ENCODE data around the gene SMAD3.

SMAD3 gene

GRCh38 chr15:67036775-67037555 lies 28.4 kb upstream of the SMAD3 start:
- DNase-seq (ENCODE audit: low spot score) = no peak

- no peak for DNase-seq (ENCODE audit: low spot score)
Measured at GRCh38 chr15:67037694-67038093, 27.7 kb upstream of the SMAD3 start.

GRCh38 chr15:67038736-67039135 lies 26.7 kb upstream of the SMAD3 start:
- no peak for DNase-seq (ENCODE audit: low spot score)

- no peak for DNase-seq (ENCODE audit: low spot score)
Measured at GRCh38 chr15:67039384-67040075, 25.9 kb upstream of the SMAD3 start.

GRCh38 chr15:67040277-67040676 lies 25.1 kb upstream of the SMAD3 start:
- no peak for DNase-seq (ENCODE audit: low spot score)

GRCh38 chr15:67042551-67043142 lies 22.8 kb upstream of the SMAD3 start:
- peak; percentile 78 for DNase-seq (ENCODE audit: low spot score)

GRCh38 chr15:67043939-67044771 lies 21.2 kb upstream of the SMAD3 start:
- no peak for DNase-seq (ENCODE audit: low spot score)

- no peak for DNase-seq (ENCODE audit: low spot score)
Measured at GRCh38 chr15:67047149-67047661, 18.2 kb upstream of the SMAD3 start.

GRCh38 chr15:67048281-67049279 lies 16.8 kb upstream of the SMAD3 start:
- DNase-seq (ENCODE audit: low spot score) = no peak

- DNase-seq (ENCODE audit: low spot score) = no peak
Measured at GRCh38 chr15:67049351-67050044, 15.9 kb upstream of the SMAD3 start.

GRCh38 chr15:67050062-67050461 lies 15.3 kb upstream of the SMAD3 start:
- peak; percentile 78 for DNase-seq (ENCODE audit: low spot score)

- no peak for DNase-seq (ENCODE audit: low spot score)
Measured at GRCh38 chr15:67050522-67051087, 14.8 kb upstream of the SMAD3 start.

GRCh38 chr15:67051088-67052045 lies 14.0 kb upstream of the SMAD3 start:
- DNase-seq (ENCODE audit: low spot score) = no peak

- no peak for DNase-seq (ENCODE audit: low spot score)
Measured at GRCh38 chr15:67054676-67055075, 10.7 kb upstream of the SMAD3 start.

GRCh38 chr15:67059127-67059553 lies 6.3 kb upstream of the SMAD3 start:
- no peak for DNase-seq (ENCODE audit: low spot score)

- DNase-seq (ENCODE audit: low spot score) = no peak
Measured at GRCh38 chr15:67061811-67062368, 3.5 kb upstream of the SMAD3 start.

GRCh38 chr15:67062369-67062985 lies 2.9 kb upstream of the SMAD3 start:
- DNase-seq (ENCODE audit: low spot score) = no peak

All from putamen (tissue), 1 donor.